Natural killer cell (primary cell): ENCODE results near the gene SLC2A13. TPM values are rescaled to one million over a fixed set of nuclear protein-coding genes. Genes with fewer than 3 reads are reported as not detected.

ENCODE experiments used
- ATAC-seq, 3 donors: fragments of 150-1000 bp in 2 of 3; fragments of 200-7000 bp in 1 of 3; cut with Tn5 transposase; 1 replicate in 1 of 3; 2 replicates in 2 of 3; pipeline ENCODE4 v1.10.0; 2021; ENCODE audit warnings: mild to moderate bottlenecking in 2 of 3, moderate library complexity in 2 of 3
- DNase-seq, 2 donors: peaks; one replicate each; pipeline versions ENCODE4 v3.0.0 to v3.0.0-alpha.2; 2013 to 2021; ENCODE audit warnings: mixed read lengths in 1 of 2
- H3K27ac ChIP-seq: one replicate; pipeline ENCODE4 v1.5.1; 2013; ENCODE audit warnings: mild to moderate bottlenecking, low read length
- H3K27me3 ChIP-seq: one replicate; pipeline ENCODE4 v1.6.1; 2013; ENCODE audit warnings: low read length; ENCODE audit not compliant: control insufficient read depth, insufficient read depth
- H3K36me3 ChIP-seq: one replicate; pipeline ENCODE4 v1.6.1; 2013; ENCODE audit warnings: low read length; ENCODE audit not compliant: control insufficient read depth, insufficient read depth
- H3K4me1 ChIP-seq: one replicate; pipeline ENCODE4 v1.6.1; 2013; ENCODE audit warnings: low read length; ENCODE audit not compliant: control insufficient read depth, insufficient read depth
- H3K4me3 ChIP-seq: one replicate; pipeline ENCODE4 v1.5.1; 2013; ENCODE audit warnings: low read length
- H3K9me3 ChIP-seq: one replicate; pipeline ENCODE4 v1.6.1; 2013; ENCODE audit warnings: low read length; ENCODE audit not compliant: control insufficient read depth, insufficient read depth
- H3K27ac Mint-ChIP-seq, 2 donors: one replicate each; pipeline ENCODE4 v1.8.0; 2022; ENCODE audit warnings: mild to moderate bottlenecking in 2 of 2, mixed read lengths in 2 of 2, moderate library complexity in 1 of 2
- H3K27me3 Mint-ChIP-seq, 2 donors: one replicate each; pipeline ENCODE4 v1.8.0; 2022; ENCODE audit warnings: low read depth in 2 of 2, mixed read lengths in 2 of 2
- H3K36me3 Mint-ChIP-seq: one replicate; pipeline ENCODE4 v1.8.0; 2022; ENCODE audit warnings: mixed read lengths
- H3K4me1 Mint-ChIP-seq, 2 donors: one replicate each; pipeline ENCODE4 v1.8.0; 2022; ENCODE audit warnings: mixed read lengths in 2 of 2
- H3K4me3 Mint-ChIP-seq: one replicate; pipeline ENCODE4 v1.8.0; 2022; ENCODE audit warnings: mild to moderate bottlenecking, moderate library complexity, mixed read lengths
- H3K9me3 Mint-ChIP-seq, 2 donors: one replicate each; pipeline ENCODE4 v1.8.0; 2022; ENCODE audit warnings: mixed read lengths in 2 of 2
- WGBS: methylation state at CpG from one replicate; pipeline ENCODE4 v1.1.7; 2013; ENCODE audit warnings: missing lambda C conversion rate; ENCODE audit not compliant: insufficient coverage; 5-methylcytosine and 5-hydroxymethylcytosine counted together
- intact Hi-C: fragments of 100-400 bp; cut with micrococcal nuclease; formaldehyde crosslinking; loops from one replicate; pipeline ENCODE4 v1.14.2; 2022
- total RNA-seq, 4 donors: library from RNA; stranded (reverse); fragments of 120-200 nt in 1 of 4; gene quantifications; one replicate each; pipeline versions ENCODE4 v1.2.3 to v1.2.4, GENCODE V29; 2013 to 2022
- TF ChIP-seq, protein P1 (sequence below): fragments of 200-600 bp; IDR thresholded peaks from one replicate; pipeline ENCODE4 v1.8.0; 2022; ENCODE audit warnings: antibody characterized with exemption

SLC2A13 gene
- total RNA-seq, 3 donors from 2014 or later (not counting 1 experiment from before 2014, with no cell fraction given): 6.0 to 10.9 (median 8.7) TPM

DNA sequence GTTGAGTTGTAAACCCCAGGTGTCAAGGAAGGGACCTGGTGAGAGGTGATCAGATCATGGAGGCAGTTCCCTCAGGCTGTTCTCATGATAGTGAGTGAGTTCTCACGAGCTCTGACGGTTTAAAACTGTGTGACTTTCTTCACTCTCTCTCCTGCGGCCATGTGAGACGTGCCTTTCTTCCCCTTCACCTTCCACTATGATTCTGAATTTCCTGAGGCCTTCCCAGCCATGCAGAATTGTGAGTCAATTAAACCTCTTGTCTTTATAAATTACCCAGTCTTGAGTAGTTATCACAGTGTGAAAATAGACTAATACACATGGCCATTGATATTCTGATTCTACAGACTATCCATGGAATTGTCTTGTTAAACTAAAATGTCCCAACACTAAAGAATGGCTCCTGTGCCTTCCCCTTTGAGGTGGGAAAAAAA, 85.6 kb downstream of the SLC2A13 start:
- peaks cover 9 to 21% of the 10 kb centered on the region in 2 donors for H3K4me1 Mint-ChIP-seq
- Histone ChIP-seq H3K27ac (no peak overlapping the region), H3K4me1 (no peaks in the 10 kb centered on the region), H3K4me3 (no peak overlapping the region), H3K27me3 (no peaks in the 10 kb centered on the region), H3K9me3 (no peaks in the 10 kb centered on the region), H3K36me3 (no peaks in the 10 kb centered on the region)
- no peaks in the 10 kb centered on the region for H3K27me3 Mint-ChIP-seq
- no peaks in the 10 kb centered on the region for H3K9me3 Mint-ChIP-seq
- 89% methylated on average over 4 of the region's 4 CpGs for WGBS
- ATAC-seq: no peak
- intact Hi-C loops: no loop called here
- no peak overlapping the region for H3K27ac Mint-ChIP-seq
- TF ChIP-seq, protein P1, sequence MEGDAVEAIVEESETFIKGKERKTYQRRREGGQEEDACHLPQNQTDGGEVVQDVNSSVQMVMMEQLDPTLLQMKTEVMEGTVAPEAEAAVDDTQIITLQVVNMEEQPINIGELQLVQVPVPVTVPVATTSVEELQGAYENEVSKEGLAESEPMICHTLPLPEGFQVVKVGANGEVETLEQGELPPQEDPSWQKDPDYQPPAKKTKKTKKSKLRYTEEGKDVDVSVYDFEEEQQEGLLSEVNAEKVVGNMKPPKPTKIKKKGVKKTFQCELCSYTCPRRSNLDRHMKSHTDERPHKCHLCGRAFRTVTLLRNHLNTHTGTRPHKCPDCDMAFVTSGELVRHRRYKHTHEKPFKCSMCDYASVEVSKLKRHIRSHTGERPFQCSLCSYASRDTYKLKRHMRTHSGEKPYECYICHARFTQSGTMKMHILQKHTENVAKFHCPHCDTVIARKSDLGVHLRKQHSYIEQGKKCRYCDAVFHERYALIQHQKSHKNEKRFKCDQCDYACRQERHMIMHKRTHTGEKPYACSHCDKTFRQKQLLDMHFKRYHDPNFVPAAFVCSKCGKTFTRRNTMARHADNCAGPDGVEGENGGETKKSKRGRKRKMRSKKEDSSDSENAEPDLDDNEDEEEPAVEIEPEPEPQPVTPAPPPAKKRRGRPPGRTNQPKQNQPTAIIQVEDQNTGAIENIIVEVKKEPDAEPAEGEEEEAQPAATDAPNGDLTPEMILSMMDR: no peak
- DNase-seq: no peak
- no peaks in the 10 kb centered on the region for H3K36me3 Mint-ChIP-seq
- H3K4me3 Mint-ChIP-seq: no peak overlapping the region

DNA sequence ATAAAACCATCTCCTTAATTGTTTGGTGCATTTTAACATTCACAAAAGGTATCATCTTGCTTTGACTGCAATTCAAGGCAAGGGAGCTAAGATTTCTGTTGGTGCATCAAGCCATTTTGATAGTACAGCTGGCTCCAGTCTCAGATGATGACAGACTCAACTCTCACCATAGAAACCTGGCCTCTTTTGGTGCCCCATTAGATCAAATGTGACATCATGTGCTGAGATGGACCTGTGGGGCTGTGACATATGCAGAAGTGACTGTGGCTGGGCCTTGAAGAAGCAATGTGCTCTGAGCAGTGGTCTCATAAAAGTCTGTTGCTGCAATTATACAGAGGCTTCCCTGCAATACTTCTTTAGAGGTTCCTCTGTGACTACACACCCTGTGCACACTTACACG, 88.4 kb downstream of the SLC2A13 start:
- Histone ChIP-seq H3K27ac (no peak overlapping the region), H3K27me3 (no peaks in the 10 kb centered on the region), H3K4me1 (no peaks in the 10 kb centered on the region), H3K4me3 (no peak overlapping the region), H3K36me3 (no peaks in the 10 kb centered on the region), H3K9me3 (no peaks in the 10 kb centered on the region)
- intact Hi-C loops: no loop called here
- H3K4me3 Mint-ChIP-seq: no peak overlapping the region
- ATAC-seq (no peak), DNase-seq (no peak)
- H3K27me3 Mint-ChIP-seq: no peaks in the 10 kb centered on the region
- 91% methylated on average over 1 of the region's 1 CpG for WGBS
- H3K36me3 Mint-ChIP-seq: no peaks in the 10 kb centered on the region
- peaks cover 0 to 5% of the 10 kb centered on the region in 2 donors for H3K4me1 Mint-ChIP-seq
- TF ChIP-seq, protein P1: no peak
- H3K27ac Mint-ChIP-seq: no peak overlapping the region
- no peaks in the 10 kb centered on the region for H3K9me3 Mint-ChIP-seq

DNA sequence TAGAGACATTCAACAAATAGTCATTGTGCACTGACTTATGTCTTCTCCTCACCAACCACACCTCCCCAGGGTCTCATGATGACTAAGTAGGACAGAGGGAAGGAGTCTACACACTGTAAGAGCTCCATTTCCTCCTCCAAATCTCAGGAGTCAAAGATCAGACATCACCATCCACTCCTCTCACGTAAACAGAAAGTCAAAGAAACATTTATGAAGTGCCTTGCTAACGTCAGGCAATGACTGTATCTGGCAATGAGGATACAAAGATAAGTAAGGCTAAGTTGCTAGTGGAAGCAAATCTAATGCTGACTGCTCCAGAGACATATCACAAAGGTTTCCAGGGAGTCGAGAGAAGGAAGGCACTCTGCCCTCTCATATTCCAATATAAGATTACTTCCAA, 88.9 kb downstream of the SLC2A13 start:
- TF ChIP-seq, protein P1: no peak
- DNase-seq (no peak), ATAC-seq (no peak)
- H3K4me3 ChIP-seq: no peak overlapping the region
- Mint-ChIP-seq H3K4me3 (no peak overlapping the region), H3K36me3 (no peaks in the 10 kb centered on the region), H3K4me1 (peaks cover 0 to 6% of the 10 kb centered on the region in 2 donors), H3K27ac (no peak overlapping the region), H3K27me3 (no peaks in the 10 kb centered on the region), H3K9me3 (no peaks in the 10 kb centered on the region)
- no peaks in the 10 kb centered on the region for H3K27me3 ChIP-seq
- no peaks in the 10 kb centered on the region for H3K4me1 ChIP-seq
- H3K36me3 ChIP-seq: no peaks in the 10 kb centered on the region
- H3K9me3 ChIP-seq: no peaks in the 10 kb centered on the region
- 90% methylated on average over 3 of the region's 3 CpGs for WGBS
- intact Hi-C loops: no loop called here
- H3K27ac ChIP-seq: no peak overlapping the region

DNA sequence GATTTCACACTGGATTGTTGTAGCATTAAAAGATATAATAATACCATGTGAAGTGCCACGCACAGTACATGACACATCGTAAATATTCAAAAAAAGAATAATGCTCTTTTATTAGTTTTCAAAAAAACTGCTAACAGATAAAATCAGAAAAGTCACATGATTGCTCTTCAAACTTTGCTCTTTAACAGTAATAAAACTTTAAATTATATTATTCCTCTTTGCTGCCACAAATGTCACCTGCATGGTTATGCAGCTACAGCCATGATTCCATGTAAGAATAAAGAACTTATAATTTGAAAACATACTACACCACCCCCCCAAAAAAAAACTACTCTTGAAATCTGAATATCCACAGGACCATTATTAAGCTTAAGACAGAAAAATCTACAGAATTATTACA, 90.0 kb downstream of the SLC2A13 start:
- Histone ChIP-seq H3K4me3 (no peak overlapping the region), H3K36me3 (no peaks in the 10 kb centered on the region), H3K27me3 (no peaks in the 10 kb centered on the region), H3K9me3 (no peaks in the 10 kb centered on the region), H3K27ac (no peak overlapping the region), H3K4me1 (peaks cover 5% of the 10 kb centered on the region)
- Mint-ChIP-seq H3K4me3 (no peak overlapping the region), H3K27ac (no peak overlapping the region), H3K36me3 (no peaks in the 10 kb centered on the region), H3K9me3 (no peaks in the 10 kb centered on the region), H3K27me3 (no peaks in the 10 kb centered on the region), H3K4me1 (peaks cover 10 to 15% of the 10 kb centered on the region in 2 donors)
- intact Hi-C loops: no loop called here
- ATAC-seq (no peak), DNase-seq (no peak)
- 94% methylated on average over 2 of the region's 2 CpGs for WGBS
- TF ChIP-seq, protein P1: no peak
